SK-N-SH (cell line): Measurements from ENCODE around the gene MAP3K7. TPM values are rescaled to one million over a fixed set of nuclear protein-coding genes. Genes with fewer than 3 reads are reported as not detected.

Experiments
- CTCF ChIA-PET: fragments of 300-600, 350-600 bp; formaldehyde crosslinking; extraction: SDS; loops from one replicate; lab custom pipeline; 2021; lab: Yijun Ruan, JAX
- POLR2A ChIA-PET: fragments of 350-600 bp; sonication (Branson Sonifier 250); formaldehyde crosslinking; extraction: SDS; loops from one replicate; lab custom pipeline; 2020; ENCODE audit warnings: antibody characterized with exemption, inconsistent platforms; lab: Yijun Ruan, JAX
- DNase-seq: peaks from one replicate; pipeline ENCODE4 v3.0.0; 2012
- H2AFZ ChIP-seq: fragments of 200-600 bp; sonication (generic); 2 replicates; pipeline ENCODE4 v1.8.1; 2016; ENCODE audit warnings: antibody characterized with exemption, mild to moderate bottlenecking, low read depth
- H3F3A ChIP-seq: fragments of 200-600 bp; sonication (generic); replicated peaks from 2 replicates; pipeline ENCODE3; 2016; ENCODE audit warnings: antibody characterized with exemption, mild to moderate bottlenecking; ENCODE audit not compliant: insufficient read depth
- H3K27ac ChIP-seq, 2 experiments: fragments of 200-500 bp in 1 of 2; fragments of 200-600 bp in 1 of 2; sonication (Bioruptor generic) in 1 of 2; sonication (generic), shearing (Covaris generic) in 1 of 2; 2 replicates each; pipeline versions ENCODE4 v1.5.1 to v1.6.1; 2014 to 2016; ENCODE audit warnings: low read depth in 2 of 2, inconsistent platforms in 1 of 2, low read length in 1 of 2, mild to moderate bottlenecking in 1 of 2, mixed read lengths in 1 of 2
- H3K27me3 ChIP-seq: fragments of 200-600 bp; sonication (generic), shearing (Covaris generic); 2 replicates; pipeline ENCODE4 v1.6.1; 2016; ENCODE audit warnings: mixed run types; ENCODE audit not compliant: insufficient read depth
- H3K36me3 ChIP-seq, 2 experiments: fragments of 200-500 bp in 1 of 2; fragments of 200-600 bp in 1 of 2; sonication (Bioruptor generic) in 1 of 2; sonication (generic) in 1 of 2; replicated peaks in 1 of 2; 2 replicates each; pipeline versions ENCODE3 to v1.5.1; 2014 to 2016; ENCODE audit warnings: low read length in 1 of 2, mild to moderate bottlenecking in 1 of 2; ENCODE audit not compliant: insufficient read depth in 2 of 2, control insufficient read depth in 1 of 2
- H3K4me1 ChIP-seq, 2 experiments: fragments of 200-500 bp in 1 of 2; fragments of 200-600 bp in 1 of 2; sonication (Bioruptor generic) in 1 of 2; sonication (generic), shearing (Covaris generic) in 1 of 2; 2 replicates each; pipeline versions ENCODE4 v1.5.1 to v1.6.1; 2014 to 2016; ENCODE audit warnings: low read depth in 1 of 2, low read length in 1 of 2, mixed run types in 1 of 2; ENCODE audit not compliant: insufficient read depth in 2 of 2, control insufficient read depth in 1 of 2
- H3K4me2 ChIP-seq: fragments of 200-600 bp; sonication (generic), shearing (Covaris generic); 2 replicates; pipeline ENCODE4 v1.6.1; 2017; ENCODE audit warnings: mixed run types
- H3K4me3 ChIP-seq, 2 experiments: fragments of 200-500 bp in 1 of 2; fragments of 200-600 bp in 1 of 2; sonication (Bioruptor generic) in 1 of 2; sonication (generic), shearing (Covaris generic) in 1 of 2; 2 replicates each; pipeline versions ENCODE4 v1.5.1 to v1.8.1; 2014 to 2016; ENCODE audit warnings: low read depth in 2 of 2, inconsistent platforms in 1 of 2, low read length in 1 of 2, mild to moderate bottlenecking in 1 of 2, mixed read lengths in 1 of 2, moderate library complexity in 1 of 2
- H3K79me2 ChIP-seq: fragments of 200-600 bp; sonication (generic); 2 replicates; pipeline ENCODE4 v1.8.1; 2017; ENCODE audit warnings: mild to moderate bottlenecking; ENCODE audit not compliant: insufficient read depth
- H3K9ac ChIP-seq: fragments of 200-600 bp; sonication (generic); 2 replicates; pipeline ENCODE4 v1.6.1; 2017; ENCODE audit warnings: mixed run types
- H3K9me2 ChIP-seq: fragments of 200-600 bp; sonication (generic); 2 replicates; pipeline ENCODE4 v1.6.1; 2017; ENCODE audit warnings: mixed run types
- H3K9me3 ChIP-seq: fragments of 200-600 bp; sonication (generic); 2 replicates; pipeline ENCODE4 v1.6.1; 2017; ENCODE audit warnings: mixed run types, mild to moderate bottlenecking, moderate library complexity
- H4K20me1 ChIP-seq: fragments of 200-600 bp; sonication (generic); 2 replicates; pipeline ENCODE4 v1.6.1; 2017; ENCODE audit warnings: mild to moderate bottlenecking, mixed run types; ENCODE audit not compliant: insufficient read depth
- FOSL2 ChIP-seq: IDR thresholded peaks from 2 replicates; pipeline ENCODE4 v1.4.0; 2012; ENCODE audit warnings: low read depth, mild to moderate bottlenecking, moderate library complexity, borderline replicate concordance
- FOXJ3 ChIP-seq: sonication (generic); formaldehyde crosslinking; IDR thresholded peaks from 2 replicates; pipeline ENCODE4 v1.5.1; 2020; ENCODE audit warnings: mild to moderate bottlenecking, missing genetic modification reagents
- GABPA ChIP-seq: IDR thresholded peaks from 2 replicates; pipeline ENCODE4 v1.4.0; 2012; ENCODE audit warnings: low read depth, mild to moderate bottlenecking
- MEF2A ChIP-seq: IDR thresholded peaks from 2 replicates; pipeline ENCODE4 v1.4.0; 2012; ENCODE audit warnings: low read depth, borderline replicate concordance
- RFX5 ChIP-seq: IDR thresholded peaks from 2 replicates; pipeline ENCODE4 v1.6.1; 2012; ENCODE audit warnings: mild to moderate bottlenecking, improper control_type of control experiment, low read length
- RXRA ChIP-seq: IDR thresholded peaks from 2 replicates; pipeline ENCODE4 v1.4.0; 2012; ENCODE audit warnings: low read depth, mild to moderate bottlenecking, borderline replicate concordance
- WGBS: methylation state at CpG from one replicate; pipeline ENCODE4 v1.1.6; 2017; ENCODE audit warnings: low lambda C conversion rate; 5-methylcytosine and 5-hydroxymethylcytosine counted together
- polyA plus RNA-seq, 3 experiments: library from polyadenylated mRNA; depleted of rRNA; stranded (reverse); fragments of >200 nt; gene quantifications; 2 replicates each; pipeline ENCODE4 v1.2.3, GENCODE V29; 2012
- TF ChIP-seq, protein P1 (sequence below): fragments of 150-350 bp; IDR thresholded peaks from 2 replicates; pipeline ENCODE4 v1.6.1; 2016; ENCODE audit warnings: mild to moderate bottlenecking, low read depth, low read length
- TF ChIP-seq, protein P2 (sequence below): IDR thresholded peaks from 2 replicates; pipeline ENCODE4; 2012
- TF ChIP-seq, protein P3 (sequence below): IDR thresholded peaks from 2 replicates; pipeline ENCODE4 v1.4.0; 2012; ENCODE audit warnings: low read depth, borderline replicate concordance

Gene MAP3K7
- polyA plus RNA-seq, 1 of the 3 experiments (the other 2 are of a cell fraction), result 21.1 TPM

DNA sequence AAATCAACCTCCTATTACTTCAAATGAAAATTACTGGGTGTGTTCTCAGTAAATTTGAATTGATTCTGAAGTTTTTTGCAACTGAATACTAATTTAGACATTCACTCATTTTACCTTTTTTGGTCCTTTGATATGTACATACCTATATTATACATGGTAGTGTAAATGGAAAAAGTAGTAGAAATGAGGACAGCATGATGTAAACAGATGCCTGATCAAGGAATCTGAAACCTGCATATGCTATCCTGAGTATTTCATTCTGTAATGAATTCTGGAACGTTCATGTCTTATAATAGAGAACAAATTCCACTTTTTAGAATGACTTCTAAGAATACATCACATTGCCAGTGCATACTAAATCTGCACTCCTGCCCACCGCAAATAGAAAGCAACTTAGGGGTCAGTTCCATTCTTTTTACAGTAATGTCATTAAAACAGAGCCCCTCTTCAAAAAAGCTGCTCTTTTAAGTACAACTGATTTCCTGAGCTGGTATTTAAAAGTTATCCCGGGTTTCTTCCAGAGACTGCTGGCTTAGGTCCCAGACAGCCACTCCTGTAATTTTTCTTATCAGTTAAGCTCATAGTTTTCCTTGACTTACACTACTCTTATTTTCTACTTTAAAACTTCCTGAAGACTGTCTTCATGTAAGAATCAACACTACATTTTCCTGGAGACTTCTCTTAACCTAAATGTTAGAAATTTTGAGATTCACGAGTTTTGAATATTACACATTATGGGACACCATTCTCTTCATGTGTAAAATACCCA, 48.4 kb downstream of the MAP3K7 start (continued):
- TF ChIP-seq, protein P1, sequence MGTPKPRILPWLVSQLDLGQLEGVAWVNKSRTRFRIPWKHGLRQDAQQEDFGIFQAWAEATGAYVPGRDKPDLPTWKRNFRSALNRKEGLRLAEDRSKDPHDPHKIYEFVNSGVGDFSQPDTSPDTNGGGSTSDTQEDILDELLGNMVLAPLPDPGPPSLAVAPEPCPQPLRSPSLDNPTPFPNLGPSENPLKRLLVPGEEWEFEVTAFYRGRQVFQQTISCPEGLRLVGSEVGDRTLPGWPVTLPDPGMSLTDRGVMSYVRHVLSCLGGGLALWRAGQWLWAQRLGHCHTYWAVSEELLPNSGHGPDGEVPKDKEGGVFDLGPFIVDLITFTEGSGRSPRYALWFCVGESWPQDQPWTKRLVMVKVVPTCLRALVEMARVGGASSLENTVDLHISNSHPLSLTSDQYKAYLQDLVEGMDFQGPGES, result no peak
- TF ChIP-seq, protein P2, sequence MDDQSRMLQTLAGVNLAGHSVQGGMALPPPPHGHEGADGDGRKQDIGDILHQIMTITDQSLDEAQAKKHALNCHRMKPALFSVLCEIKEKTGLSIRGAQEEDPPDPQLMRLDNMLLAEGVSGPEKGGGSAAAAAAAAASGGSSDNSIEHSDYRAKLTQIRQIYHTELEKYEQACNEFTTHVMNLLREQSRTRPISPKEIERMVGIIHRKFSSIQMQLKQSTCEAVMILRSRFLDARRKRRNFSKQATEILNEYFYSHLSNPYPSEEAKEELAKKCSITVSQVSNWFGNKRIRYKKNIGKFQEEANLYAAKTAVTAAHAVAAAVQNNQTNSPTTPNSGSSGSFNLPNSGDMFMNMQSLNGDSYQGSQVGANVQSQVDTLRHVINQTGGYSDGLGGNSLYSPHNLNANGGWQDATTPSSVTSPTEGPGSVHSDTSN, result no peak
- TF ChIP-seq, protein P3, sequence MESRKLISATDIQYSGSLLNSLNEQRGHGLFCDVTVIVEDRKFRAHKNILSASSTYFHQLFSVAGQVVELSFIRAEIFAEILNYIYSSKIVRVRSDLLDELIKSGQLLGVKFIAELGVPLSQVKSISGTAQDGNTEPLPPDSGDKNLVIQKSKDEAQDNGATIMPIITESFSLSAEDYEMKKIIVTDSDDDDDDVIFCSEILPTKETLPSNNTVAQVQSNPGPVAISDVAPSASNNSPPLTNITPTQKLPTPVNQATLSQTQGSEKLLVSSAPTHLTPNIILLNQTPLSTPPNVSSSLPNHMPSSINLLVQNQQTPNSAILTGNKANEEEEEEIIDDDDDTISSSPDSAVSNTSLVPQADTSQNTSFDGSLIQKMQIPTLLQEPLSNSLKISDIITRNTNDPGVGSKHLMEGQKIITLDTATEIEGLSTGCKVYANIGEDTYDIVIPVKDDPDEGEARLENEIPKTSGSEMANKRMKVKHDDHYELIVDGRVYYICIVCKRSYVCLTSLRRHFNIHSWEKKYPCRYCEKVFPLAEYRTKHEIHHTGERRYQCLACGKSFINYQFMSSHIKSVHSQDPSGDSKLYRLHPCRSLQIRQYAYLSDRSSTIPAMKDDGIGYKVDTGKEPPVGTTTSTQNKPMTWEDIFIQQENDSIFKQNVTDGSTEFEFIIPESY, result no peak
- no peak for TF ChIP-seq RFX5
- no peak for TF ChIP-seq MEF2A
- no peak for TF ChIP-seq RXRA
- no peak for TF ChIP-seq GABPA
- no peak for TF ChIP-seq FOXJ3 (CRISPR knock-in tag)

DNA sequence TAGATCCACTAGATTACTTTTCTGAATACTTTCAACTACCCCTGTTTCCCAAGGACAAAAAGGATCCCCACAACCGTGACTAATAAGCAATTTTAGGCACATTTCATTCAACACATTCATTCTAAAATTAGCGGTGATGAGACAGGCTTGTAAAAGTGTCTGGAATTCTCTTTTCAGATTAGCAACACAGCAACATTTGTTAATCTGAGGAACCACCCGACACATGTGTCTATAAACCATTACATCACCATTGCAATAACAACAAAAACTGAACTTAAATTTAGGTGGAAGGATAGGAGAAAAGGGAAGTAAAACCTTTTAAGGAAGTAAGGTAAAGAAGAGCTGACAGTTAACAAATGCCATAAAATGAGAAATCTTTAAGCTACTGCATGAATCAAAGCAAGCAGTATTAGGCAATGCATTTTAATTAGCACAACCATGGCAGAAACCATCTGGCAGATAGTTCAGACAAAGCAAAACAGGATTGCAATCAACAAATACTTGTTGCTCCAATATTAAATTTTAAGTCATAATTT, 49.1 kb downstream of the MAP3K7 start:
- H3K4me3 ChIP-seq, result no peak overlapping the region
- no peak for TF ChIP-seq FOSL2
- no peaks in the 10 kb centered on the region for H3K9me3 ChIP-seq
- no peaks in the 10 kb centered on the region for H4K20me1 ChIP-seq
- peaks cover 63 to 78% of the 10 kb centered on the region in 2 experiments for H3K36me3 ChIP-seq
- 98% methylated on average over 3 of the region's 3 CpGs for WGBS
- peaks cover 0 to 15% of the 10 kb centered on the region in 2 experiments; a peak in 1 of 4 replicates for H3K4me1 ChIP-seq
- no peak overlapping the region for H2AFZ ChIP-seq
- H3K27ac ChIP-seq, result no peak overlapping the region
- H3K9me2 ChIP-seq, result no peaks in the 10 kb centered on the region
- H3K9ac ChIP-seq, result no peak overlapping the region
- H3K4me2 ChIP-seq, result no peak overlapping the region
- no peaks in the 10 kb centered on the region for H3K79me2 ChIP-seq
- H3K27me3 ChIP-seq, result no peaks in the 10 kb centered on the region
- ChIA-PET CTCF (interaction anchor here (1.5 kb wide), 1 partner anchor 20 kb away, joined by 5 read pairs; no protein-coding TSS in a partner anchor), POLR2A (no interaction called here)
- peaks cover 8% of the 10 kb centered on the region for H3F3A ChIP-seq
- DNase-seq, result no peak
